Astrocyte of the spinal cord (primary cell): ENCODE results near the gene RAB20.

ENCODE experiments used
- DNase-seq: peaks from one replicate; pipeline ENCODE4 v3.0.0; 2011; ENCODE audit warnings: low read depth, low spot score
- H3K4me3 ChIP-seq: 2 replicates; pipeline ENCODE4 v1.5.1; 2011; ENCODE audit warnings: low read depth, mild to moderate bottlenecking, low read length, moderate library complexity
- in situ Hi-C: cut with HindIII; loops from 2 replicates; pipeline ENCODE4 v1.10.0; 2017; ENCODE audit warnings: low sequenced_read_pairs
- TF ChIP-seq, protein P1 (sequence below): IDR thresholded peaks from 2 replicates; pipeline ENCODE4 v1.5.1; 2012; ENCODE audit warnings: low read depth, mild to moderate bottlenecking, low read length, inconsistent platforms

Gene RAB20

DNA sequence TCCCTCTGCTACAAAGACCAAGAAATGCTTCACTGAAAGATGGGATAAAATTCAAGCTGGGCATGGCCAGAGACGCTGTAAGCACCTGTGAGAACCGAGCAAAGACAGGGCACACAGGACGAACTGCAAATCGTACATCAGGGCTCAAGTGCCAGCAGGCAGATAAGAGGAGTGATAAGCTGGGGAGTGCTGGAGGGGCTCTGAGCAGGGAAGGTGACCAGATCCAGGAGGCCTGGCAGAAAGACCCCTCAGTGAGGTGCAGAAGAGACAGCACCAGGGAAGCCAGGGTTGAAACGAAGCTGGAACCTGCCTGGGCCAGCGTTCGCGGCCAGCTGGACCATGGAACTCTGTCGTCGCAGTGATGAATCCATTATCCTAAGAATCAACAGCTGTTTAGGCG lies 10.2 kb downstream of the RAB20 start:
- no peak overlapping the region for H3K4me3 ChIP-seq
- TF ChIP-seq, protein P1, sequence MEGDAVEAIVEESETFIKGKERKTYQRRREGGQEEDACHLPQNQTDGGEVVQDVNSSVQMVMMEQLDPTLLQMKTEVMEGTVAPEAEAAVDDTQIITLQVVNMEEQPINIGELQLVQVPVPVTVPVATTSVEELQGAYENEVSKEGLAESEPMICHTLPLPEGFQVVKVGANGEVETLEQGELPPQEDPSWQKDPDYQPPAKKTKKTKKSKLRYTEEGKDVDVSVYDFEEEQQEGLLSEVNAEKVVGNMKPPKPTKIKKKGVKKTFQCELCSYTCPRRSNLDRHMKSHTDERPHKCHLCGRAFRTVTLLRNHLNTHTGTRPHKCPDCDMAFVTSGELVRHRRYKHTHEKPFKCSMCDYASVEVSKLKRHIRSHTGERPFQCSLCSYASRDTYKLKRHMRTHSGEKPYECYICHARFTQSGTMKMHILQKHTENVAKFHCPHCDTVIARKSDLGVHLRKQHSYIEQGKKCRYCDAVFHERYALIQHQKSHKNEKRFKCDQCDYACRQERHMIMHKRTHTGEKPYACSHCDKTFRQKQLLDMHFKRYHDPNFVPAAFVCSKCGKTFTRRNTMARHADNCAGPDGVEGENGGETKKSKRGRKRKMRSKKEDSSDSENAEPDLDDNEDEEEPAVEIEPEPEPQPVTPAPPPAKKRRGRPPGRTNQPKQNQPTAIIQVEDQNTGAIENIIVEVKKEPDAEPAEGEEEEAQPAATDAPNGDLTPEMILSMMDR, result no peak
- in situ Hi-C loops, result no loop called here

GRCh38 chr13:110549795-110550160 lies 11.7 kb downstream of the RAB20 start:
- DNase-seq, result no peak
- in situ Hi-C loops, result no loop called here
- TF ChIP-seq, protein P1, result no peak
- no peak overlapping the region for H3K4me3 ChIP-seq

More for the DNA sequence above, 10.2 kb downstream of the RAB20 start:
- DNase-seq, result no peak

DNA sequence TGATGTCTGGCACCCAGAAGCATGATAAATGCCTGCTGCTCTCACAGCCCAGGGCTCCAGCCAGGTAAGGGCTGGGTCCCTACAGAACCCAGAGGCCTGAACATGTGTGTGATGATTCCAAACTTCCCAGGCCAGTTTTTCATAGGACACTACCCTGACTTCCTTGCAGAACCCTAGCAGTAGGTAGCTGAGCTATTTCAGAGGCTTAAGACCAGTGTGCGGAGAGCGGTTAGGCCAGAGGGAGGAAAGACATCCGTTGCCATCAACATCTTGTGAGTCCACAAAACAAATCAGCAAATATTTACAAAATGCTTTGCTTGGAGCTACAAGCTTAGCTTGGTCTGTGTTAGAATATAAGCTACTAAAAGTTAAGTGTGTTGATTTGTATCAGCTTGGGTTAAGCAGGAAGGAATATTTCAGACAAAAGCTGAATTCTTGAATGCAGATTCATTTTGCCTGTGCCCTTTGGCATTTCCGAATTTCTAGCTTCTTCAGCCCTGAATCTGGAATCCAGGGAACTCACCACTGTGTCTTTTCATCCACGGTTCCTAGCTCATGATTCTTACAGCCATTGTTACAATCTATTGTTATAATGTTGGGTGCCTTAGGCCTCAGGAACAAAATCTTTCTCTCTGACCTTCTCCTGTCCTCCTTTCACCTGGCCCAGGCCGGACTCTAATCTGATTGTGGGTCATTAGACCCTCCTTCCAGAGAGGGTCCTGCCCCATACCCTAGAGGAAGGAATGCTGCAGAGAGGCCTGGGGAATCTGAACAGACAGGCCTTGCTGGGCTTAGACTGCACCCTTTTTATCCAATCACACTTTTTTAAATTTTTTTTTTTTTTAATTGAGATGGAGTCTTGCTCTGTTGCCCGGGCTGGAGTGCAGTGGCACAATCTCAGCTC lies 12.4 kb downstream of the RAB20 start:
- H3K4me3 ChIP-seq, result no peak overlapping the region
- DNase-seq, result no peak
- in situ Hi-C loops, result no loop called here
- TF ChIP-seq, protein P1, result no peak

DNA sequence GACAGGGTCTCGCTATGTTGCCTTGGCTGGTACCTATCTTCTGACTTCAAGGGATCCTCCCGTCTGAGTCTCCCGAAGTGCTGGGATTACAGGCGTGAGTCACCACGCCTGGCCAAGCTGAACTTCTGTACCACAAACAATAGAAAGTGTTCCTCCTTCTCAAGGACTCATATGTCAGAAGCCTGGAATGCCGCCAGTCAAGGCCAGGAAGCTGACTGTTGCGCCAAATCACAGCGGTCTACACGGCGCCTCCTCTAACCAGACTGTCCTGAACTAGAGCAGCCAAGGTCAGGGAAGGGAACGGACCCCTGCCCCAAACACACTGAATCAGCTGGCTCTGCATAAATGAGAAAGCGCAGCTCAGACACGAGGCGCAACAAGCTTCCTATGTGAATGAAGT lies 14.6 kb downstream of the RAB20 start:
- DNase-seq, result peak; percentile 97
- TF ChIP-seq, protein P1, result no peak
- in situ Hi-C loops, result no loop called here
- H3K4me3 ChIP-seq, result no peak overlapping the region

DNA sequence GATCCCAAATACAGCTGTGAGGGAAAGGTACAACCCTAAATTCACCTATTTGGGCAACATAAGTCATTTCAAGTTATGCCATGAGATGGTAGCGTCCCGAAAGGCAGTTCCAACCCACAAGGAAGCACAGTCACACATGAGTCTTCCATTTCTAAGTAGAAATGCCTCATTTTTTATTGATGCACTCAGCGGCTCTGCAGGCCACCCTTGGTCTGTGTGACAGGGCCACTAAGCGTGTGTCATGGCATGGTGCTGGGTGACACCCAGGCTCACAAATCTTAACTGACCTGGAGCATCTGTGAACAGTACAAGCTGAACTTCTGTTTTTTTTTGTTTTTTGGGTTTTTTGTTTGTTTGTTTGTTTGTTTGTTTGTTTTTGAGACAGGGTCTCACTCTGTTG lies 15.1 kb downstream of the RAB20 start:
- in situ Hi-C loops, result no loop called here
- DNase-seq, result no peak
- TF ChIP-seq, protein P1, result no peak
- no peak overlapping the region for H3K4me3 ChIP-seq

DNA sequence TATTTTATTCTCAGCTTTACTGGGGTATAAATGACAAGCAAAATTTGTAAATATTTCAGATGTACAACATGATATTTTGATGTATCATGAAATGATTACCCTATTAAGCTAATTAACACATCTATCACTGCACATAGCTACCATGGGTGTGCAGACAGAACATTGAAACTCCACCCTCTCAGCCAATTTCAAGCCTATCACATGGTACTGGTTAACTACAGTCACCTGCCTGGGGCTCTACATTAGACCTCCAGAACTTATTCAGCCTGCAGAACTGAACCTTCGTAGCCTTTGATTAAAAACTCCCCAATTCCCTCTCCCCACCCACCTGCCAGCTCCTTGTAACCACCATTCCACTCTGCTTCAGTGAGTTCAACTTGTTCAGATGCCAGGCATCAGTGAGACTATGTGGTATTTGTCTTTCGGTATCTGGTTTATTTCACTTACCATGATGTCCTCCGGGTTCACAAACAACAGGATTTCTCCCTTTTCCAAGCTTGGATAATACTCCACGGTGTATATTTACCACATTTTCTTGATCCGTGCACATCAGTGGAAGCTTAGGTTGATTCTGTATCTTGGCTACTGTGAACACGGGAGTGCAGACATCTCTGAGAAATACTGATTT lies 19.2 kb downstream of the RAB20 start:
- no peak overlapping the region for H3K4me3 ChIP-seq
- DNase-seq, result no peak
- TF ChIP-seq, protein P1, result no peak
- in situ Hi-C loops, result no loop called here
